Suprapubic skin (tissue), 4 donors: ENCODE data around the gene ADAT3.

Source experiments
- EP300 ChIP-seq: sonication (generic); formaldehyde crosslinking; IDR thresholded peaks from one replicate; pipeline ENCODE4 v1.6.1; 2017; ENCODE audit warnings: antibody characterized with exemption
- POLR2A ChIP-seq, 2 donors: fragments of 450-650 bp; IDR thresholded peaks; one replicate each; pipeline ENCODE4 v1.6.1; 2017; ENCODE audit warnings: antibody characterized with exemption in 2 of 2, mild to moderate bottlenecking in 2 of 2, moderate library complexity in 2 of 2
- POLR2AphosphoS5 ChIP-seq, 3 donors: sonication (generic); formaldehyde crosslinking; IDR thresholded peaks; one replicate each; pipeline ENCODE4 v1.6.1; 2017; ENCODE audit warnings: antibody characterized with exemption in 3 of 3
- TF ChIP-seq, protein P1 (sequence below), 2 donors: fragments of 200-600 bp in 1 of 2; fragments of 450-650 bp in 1 of 2; sonication (generic) in 1 of 2; IDR thresholded peaks; one replicate each; pipeline ENCODE4 v1.5.1; 2016 to 2019; ENCODE audit warnings: antibody characterized with exemption in 2 of 2, mild to moderate bottlenecking in 1 of 2, moderate library complexity in 1 of 2

DNA sequence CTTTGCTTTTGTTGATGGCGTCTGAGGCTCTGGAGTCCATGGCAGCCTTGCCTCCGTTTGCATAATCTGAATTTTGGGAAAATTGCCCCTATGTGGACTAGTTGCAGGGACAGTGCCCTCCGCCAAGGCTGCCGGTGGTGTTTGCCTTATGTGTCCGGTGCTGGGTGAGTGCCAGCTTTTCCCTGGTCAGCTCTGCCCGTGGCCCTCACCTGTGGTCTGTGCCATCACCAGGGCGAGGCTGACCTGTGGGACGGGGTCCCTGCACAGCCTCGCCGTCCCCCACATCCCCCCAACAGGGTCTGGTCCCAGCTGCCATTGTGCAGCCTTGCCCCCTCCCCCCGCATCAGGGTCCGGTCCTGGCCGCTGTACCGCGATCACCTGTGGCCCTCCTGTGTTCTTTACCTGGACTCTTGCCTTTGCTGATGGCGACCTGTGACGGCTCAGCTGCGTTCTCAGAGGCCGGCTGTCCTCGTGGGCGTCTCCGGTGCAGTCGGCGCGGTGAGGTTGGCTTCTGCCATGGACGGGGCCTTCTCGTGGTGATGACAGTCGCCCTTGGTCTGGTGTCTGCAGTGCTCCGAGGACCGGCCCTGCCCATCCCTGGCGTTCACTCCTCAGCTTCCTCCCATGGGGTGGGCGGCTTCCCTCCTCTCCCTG lies 48.4 kb downstream of the ADAT3 start:
- no peak for TF ChIP-seq POLR2A (IDR thresholded peaks at IDR 0.05)
- TF ChIP-seq, protein P1, sequence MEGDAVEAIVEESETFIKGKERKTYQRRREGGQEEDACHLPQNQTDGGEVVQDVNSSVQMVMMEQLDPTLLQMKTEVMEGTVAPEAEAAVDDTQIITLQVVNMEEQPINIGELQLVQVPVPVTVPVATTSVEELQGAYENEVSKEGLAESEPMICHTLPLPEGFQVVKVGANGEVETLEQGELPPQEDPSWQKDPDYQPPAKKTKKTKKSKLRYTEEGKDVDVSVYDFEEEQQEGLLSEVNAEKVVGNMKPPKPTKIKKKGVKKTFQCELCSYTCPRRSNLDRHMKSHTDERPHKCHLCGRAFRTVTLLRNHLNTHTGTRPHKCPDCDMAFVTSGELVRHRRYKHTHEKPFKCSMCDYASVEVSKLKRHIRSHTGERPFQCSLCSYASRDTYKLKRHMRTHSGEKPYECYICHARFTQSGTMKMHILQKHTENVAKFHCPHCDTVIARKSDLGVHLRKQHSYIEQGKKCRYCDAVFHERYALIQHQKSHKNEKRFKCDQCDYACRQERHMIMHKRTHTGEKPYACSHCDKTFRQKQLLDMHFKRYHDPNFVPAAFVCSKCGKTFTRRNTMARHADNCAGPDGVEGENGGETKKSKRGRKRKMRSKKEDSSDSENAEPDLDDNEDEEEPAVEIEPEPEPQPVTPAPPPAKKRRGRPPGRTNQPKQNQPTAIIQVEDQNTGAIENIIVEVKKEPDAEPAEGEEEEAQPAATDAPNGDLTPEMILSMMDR (IDR thresholded peaks at IDR 0.05), result no peak
- no peak for TF ChIP-seq EP300
- TF ChIP-seq POLR2AphosphoS5 (IDR thresholded peaks at IDR 0.05), result no peak
